ENCODE measurements around the gene PIGT. TPM values are rescaled to one million over a fixed set of nuclear protein-coding genes. Genes with fewer than 3 reads are reported as not detected.

PIGT gene
- total RNA-seq, 4 donors from 2014 or later = 33.6 to 64.5 (median 45.6) TPM

DNA sequence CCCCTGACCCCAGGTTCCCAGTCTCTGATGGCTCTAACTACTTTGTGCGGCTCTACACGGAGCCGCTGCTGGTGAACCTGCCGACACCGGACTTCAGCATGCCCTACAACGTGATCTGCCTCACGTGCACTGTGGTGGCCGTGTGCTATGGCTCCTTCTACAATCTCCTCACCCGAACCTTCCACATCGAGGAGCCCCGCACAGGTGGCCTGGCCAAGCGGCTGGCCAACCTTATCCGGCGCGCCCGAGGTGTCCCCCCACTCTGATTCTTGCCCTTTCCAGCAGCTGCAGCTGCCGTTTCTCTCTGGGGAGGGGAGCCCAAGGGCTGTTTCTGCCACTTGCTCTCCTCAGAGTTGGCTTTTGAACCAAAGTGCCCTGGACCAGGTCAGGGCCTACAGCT is 9.6 kb downstream of the PIGT start:
- 95 to 97% methylated on average over 17 of the region's 17 CpGs for WGBS, 2 donors
- no peak overlapping the region for H3K4me3 ChIP-seq (ENCODE audit: low read depth, poor library complexity, severe bottlenecking)
- no peak for TF ChIP-seq POLR2A (IDR thresholded peaks at IDR 0.05)
- TF ChIP-seq, protein P1, sequence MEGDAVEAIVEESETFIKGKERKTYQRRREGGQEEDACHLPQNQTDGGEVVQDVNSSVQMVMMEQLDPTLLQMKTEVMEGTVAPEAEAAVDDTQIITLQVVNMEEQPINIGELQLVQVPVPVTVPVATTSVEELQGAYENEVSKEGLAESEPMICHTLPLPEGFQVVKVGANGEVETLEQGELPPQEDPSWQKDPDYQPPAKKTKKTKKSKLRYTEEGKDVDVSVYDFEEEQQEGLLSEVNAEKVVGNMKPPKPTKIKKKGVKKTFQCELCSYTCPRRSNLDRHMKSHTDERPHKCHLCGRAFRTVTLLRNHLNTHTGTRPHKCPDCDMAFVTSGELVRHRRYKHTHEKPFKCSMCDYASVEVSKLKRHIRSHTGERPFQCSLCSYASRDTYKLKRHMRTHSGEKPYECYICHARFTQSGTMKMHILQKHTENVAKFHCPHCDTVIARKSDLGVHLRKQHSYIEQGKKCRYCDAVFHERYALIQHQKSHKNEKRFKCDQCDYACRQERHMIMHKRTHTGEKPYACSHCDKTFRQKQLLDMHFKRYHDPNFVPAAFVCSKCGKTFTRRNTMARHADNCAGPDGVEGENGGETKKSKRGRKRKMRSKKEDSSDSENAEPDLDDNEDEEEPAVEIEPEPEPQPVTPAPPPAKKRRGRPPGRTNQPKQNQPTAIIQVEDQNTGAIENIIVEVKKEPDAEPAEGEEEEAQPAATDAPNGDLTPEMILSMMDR (IDR thresholded peaks at IDR 0.05) = no peak
- no peak for DNase-seq (ENCODE audit: low spot score in 2 of 2)
- intact Hi-C loops (cut with DNase I; ENCODE audit: low total_unique reads) = no loop called here

DNA sequence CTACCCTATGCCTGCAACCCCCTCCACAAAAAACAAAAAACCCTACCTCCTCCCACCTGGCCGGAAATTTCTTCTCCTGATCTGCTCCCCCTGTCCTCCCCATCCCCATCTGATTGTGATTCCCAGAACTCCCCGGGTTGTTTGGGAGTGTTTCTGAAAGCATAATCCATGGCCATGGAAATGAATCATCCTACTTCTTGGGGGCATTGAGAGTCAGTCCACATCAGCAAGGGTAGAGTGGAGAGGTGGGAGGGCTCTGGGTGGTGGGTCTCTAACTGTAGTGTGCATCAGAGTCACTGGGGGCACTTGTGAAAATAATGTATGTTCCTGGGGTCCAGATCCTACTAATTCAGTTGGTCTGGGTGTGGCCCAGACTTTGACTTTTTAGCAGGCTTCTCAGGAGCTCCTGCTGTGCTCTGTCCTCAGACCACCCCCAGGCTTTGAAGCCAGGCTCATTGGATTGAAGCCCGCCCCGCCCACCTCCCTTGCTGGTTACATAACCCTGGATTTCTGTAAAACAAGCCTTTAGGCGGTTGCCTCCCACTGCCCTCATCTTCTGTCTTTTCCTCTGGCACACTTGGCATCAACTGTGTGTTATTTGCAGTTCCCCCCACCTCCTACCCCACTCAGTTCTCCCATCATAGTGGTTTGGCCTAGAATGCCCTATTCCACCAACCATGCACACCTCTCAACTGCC is 10.5 kb downstream of the PIGT start:
- WGBS, 2 donors = 67 to 68% methylated on average over 5 of the region's 5 CpGs
- DNase-seq (ENCODE audit: low spot score in 2 of 2) = no peak
- intact Hi-C loops (cut with DNase I; ENCODE audit: low total_unique reads) = no loop called here

DNA sequence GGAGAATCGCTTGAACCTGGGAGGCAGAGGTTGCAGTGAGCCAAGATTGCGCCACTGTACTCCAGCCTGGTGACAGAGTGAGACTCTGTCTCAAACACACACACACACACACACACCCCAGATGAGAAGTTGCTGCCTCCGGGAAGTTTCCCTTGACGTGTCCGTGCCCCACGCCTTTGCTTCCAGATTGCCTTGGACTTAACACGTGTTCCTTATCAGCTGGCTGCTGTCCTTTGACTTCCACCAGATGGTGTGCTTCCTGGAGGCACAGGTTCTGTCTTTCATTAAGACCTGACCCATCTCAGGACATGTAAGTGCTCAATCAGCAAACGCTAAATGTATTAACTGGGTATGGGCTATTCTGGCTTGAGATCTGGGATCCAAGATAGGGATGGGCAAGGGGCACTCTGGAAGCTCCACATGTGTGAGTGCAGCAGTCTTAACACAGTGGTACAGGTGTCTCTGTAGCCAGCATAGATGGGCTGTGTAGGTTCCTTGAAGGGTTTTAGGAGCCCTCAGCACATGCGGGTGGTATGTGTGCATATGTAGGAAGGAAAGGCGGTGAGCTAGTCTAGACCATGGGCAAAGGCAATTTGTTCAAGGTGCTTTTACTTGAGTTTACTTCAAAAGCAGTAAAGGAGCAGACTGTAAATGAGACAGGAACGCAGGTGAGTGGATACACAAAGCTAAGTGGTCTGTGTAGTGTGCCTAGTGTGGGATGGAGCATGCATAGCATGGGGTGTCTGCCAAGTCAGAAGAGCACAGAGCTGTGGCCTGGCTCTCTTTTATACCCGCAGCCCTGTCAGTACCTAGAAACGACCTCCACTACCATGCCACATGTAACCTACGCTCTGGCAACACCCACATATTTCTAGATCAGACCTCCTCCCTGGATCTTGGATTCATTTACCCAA is 11.6 kb downstream of the PIGT start:
- H3K4me3 ChIP-seq (ENCODE audit: low read depth, poor library complexity, severe bottlenecking) = no peak overlapping the region
- DNase-seq (ENCODE audit: low spot score in 2 of 2) = no peak
- intact Hi-C loops (cut with DNase I; ENCODE audit: low total_unique reads) = no loop called here
- WGBS, 2 donors = 70 to 77% methylated on average over 14 of the region's 14 CpGs
- TF ChIP-seq, protein P1 (IDR thresholded peaks at IDR 0.05) = no peak
- TF ChIP-seq POLR2A (IDR thresholded peaks at IDR 0.05) = no peak

More for the DNA sequence above, 10.5 kb downstream of the PIGT start:
- TF ChIP-seq POLR2A (IDR thresholded peaks at IDR 0.05) = no peak
- TF ChIP-seq, protein P1 (IDR thresholded peaks at IDR 0.05) = no peak
- no peak overlapping the region for H3K4me3 ChIP-seq (ENCODE audit: low read depth, poor library complexity, severe bottlenecking)

DNA sequence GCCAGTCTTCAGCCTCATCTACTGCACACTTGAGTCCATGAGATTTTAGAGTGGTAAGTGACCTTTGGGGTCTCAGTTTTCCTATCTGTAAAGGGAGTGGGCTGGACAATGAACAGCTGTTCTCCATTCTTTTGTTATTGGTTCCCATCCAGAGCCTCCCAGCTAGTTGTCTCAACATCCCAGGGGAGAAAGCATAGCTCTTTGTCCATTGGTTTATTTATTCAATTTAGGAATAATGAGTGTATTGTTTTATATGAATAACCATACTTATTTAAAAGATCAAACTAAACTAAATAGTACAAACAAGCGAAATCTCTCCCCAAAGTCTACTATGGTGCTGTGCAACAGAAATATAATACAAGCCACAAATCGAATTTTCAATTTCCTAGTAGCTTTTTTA is 13.7 kb downstream of the PIGT start:
- no peak for TF ChIP-seq POLR2A (IDR thresholded peaks at IDR 0.05)
- TF ChIP-seq, protein P1 (IDR thresholded peaks at IDR 0.05) = no peak
- intact Hi-C loops (cut with DNase I; ENCODE audit: low total_unique reads) = no loop called here
- 77 to 81% methylated on average over 2 of the region's 2 CpGs for WGBS, 2 donors
- DNase-seq (ENCODE audit: low spot score in 2 of 2) = no peak
- no peak overlapping the region for H3K4me3 ChIP-seq (ENCODE audit: low read depth, poor library complexity, severe bottlenecking)

DNA sequence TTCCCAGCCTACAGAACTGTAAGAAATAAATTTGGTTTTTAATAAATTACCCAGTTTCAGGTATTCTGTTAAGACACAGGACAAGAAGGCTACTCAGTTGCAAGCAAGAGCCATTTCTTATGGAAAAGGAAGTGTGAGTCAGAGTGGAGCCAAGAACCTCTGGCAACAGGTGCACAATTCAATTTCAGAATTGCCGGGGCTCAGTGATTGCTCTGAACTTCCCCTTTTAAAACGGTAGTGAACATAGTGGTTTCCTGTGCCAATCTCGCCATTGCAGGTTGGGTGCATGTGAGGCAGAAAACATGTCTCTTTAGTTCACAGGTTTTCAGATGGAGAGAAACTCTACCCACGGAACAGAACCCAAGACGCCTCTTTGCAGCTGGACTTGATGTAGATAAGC is 16.4 kb downstream of the PIGT start:
- DNase-seq (ENCODE audit: low spot score in 2 of 2) = no peak
- WGBS, 2 donors = 69 to 74% methylated on average over 5 of the region's 5 CpGs
- TF ChIP-seq POLR2A (IDR thresholded peaks at IDR 0.05) = no peak
- TF ChIP-seq, protein P1 (IDR thresholded peaks at IDR 0.05) = no peak
- H3K4me3 ChIP-seq (ENCODE audit: low read depth, poor library complexity, severe bottlenecking) = no peak overlapping the region
- intact Hi-C loops (cut with DNase I; ENCODE audit: low total_unique reads) = no loop called here
